Head of caudate nucleus (tissue), 42 donors: ENCODE data around the gene KIFC3.
"Not testable (repeated sequence)": the region's sequence is repeated elsewhere in the genome, so short reads cannot be mapped to it uniquely, and the experiment has no call there.

ENCODE experiments used
- DNase-seq, 42 donors: peaks; one replicate each; pipeline versions ENCODE4 v3.0.0 to v3.0.0-alpha.2; 2020 to 2021; ENCODE audit warnings: mixed read lengths in 7 of 42
- intact Hi-C: fragments of 100-400 bp; cut with DNase I; formaldehyde crosslinking; loops from one replicate; pipeline ENCODE4 v1.15.0; 2022

KIFC3 gene

GRCh38 chr16:57750796-57751538 lies 51.3 kb downstream of the KIFC3 start:
- intact Hi-C loops, result loop anchor here (10.0 kb wide), 1 partner anchor 254 kb away; the partner anchor contains the start of genes USB1 and ZNF319
- DNase-seq, result no peak

GRCh38 chr16:57749856-57750452 lies 52.3 kb downstream of the KIFC3 start:
- no peak for DNase-seq
- intact Hi-C loops, result loop anchor here (10.0 kb wide), 1 partner anchor 255 kb away; the partner anchor contains the start of genes USB1 and ZNF319

DNA sequence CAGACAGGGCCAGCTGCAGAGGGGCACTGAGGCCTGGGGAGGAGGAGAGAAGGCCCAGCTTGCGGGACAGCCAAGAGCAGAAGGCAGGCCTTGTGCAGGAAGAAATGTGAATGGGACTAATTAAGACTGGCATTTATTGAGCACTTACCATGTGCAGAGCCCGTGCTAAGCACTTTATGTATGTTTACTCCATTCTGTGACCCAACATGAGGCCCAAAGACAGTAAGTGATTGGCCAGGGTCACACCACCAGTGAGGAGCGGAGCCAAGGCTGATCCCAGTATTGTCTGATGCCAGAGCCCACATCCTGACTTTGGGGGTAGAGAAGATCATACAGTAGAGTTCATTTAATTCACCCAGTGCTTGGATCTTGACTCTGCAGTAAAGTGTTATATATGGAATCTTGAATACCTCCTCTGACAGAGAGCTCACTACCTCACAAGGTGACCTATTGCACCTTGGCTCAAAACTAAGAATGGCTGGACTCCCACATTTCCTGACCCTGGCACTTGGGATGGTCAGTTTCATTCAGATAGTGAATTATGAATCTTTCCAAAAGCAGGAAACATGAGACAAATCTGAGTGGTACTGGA lies 53.1 kb downstream of the KIFC3 start:
- intact Hi-C loops, result no loop called here
- no peak for DNase-seq

- DNase-seq, result no peak
- intact Hi-C loops, result no loop called here
Observed at GRCh38 chr16:57748596-57748995, 53.7 kb downstream of the KIFC3 start.

- no peak for DNase-seq
- intact Hi-C loops, result no loop called here
Observed at GRCh38 chr16:57747996-57748395, 54.3 kb downstream of the KIFC3 start.

GRCh38 chr16:57747496-57747895 lies 54.8 kb downstream of the KIFC3 start:
- intact Hi-C loops, result no loop called here
- no peak for DNase-seq

DNA sequence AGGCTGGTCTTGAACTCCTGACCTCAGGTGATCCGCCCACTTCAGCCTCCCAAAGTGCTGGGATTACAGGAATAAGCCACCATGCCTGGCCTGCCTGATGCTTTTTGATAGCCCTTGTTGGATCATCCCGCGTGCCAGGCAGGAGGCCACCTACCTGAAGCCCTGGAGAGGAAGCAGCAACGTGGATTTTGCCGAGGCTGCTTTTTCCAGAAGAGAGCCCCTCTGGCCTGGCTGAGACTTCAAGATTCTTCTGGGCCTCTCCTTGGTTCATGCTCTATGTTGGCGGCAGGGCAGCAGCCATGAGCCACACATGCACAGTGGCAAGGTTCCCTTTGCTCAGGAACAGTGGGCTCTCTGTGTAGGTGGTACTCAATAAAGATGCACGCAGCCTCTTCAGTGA lies 55.2 kb downstream of the KIFC3 start:
- intact Hi-C loops, result no loop called here
- DNase-seq, result no peak

GRCh38 chr16:57746316-57746715 lies 56.0 kb downstream of the KIFC3 start:
- intact Hi-C loops, DNase-seq: not testable (repeated sequence)

- intact Hi-C loops, result no loop called here
- DNase-seq, result no peak
Observed at GRCh38 chr16:57745768-57746167, 56.5 kb downstream of the KIFC3 start.

GRCh38 chr16:57744642-57744903 lies 57.7 kb downstream of the KIFC3 start:
- intact Hi-C loops, result no loop called here

DNA sequence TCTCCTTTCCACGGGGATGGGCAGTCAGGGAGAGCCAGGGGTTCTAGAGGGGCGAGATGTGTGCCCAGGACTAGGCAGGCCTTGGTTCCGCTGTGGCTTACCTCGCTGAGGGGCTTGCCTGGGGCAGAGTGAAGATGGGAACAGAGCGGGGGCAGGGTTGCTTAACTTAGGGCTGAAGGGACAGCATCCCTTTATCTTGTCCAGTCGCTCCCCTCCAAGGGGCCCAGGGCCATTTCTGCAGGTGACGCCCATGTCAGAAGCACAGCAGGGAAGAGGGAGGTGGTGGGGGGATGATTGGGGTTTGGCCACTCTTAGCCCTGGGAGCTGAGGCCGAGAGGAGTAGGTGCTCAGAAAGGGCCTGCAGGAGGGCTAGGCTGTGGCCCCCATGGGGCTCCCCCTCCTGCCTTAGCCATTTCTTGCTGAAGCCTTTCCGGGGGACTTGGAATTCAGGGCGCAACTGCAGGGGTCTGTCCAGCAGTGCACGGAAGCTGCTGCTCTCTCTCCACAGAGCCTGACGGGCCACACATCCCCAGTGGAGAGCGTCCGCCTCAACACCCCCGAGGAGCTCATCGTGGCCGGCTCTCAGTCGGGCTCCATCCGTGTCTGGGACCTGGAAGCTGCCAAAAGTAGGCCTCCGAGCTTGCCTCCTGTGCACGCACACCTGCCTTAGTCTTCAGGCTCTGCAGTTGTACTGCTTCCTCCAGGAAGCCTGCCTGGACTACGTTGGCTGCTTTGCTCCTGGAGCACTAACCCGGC lies 58.2 kb downstream of the KIFC3 start:
- intact Hi-C loops, result no loop called here

More at GRCh38 chr16:57744642-57744903, 57.7 kb downstream of the KIFC3 start:
- DNase-seq, result no peak

DNA sequence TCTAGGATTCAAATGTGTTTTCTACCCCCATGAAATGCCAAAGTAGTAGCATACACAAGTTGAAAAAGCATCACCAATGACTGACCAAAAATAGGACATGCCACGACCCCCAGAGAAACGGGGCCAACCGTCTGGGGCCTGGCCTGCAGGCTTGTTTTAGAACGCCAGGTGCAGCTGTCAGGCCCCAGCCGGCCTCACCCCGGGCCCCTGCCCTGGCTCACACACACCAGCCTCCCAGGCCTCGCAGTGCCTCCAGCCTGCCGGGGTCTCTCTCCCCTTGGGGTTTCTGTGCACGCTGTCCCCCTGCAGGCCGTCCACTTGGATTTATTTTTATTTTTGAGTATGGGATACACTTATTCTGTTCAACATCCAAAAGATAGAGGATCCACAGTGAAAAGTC lies 58.8 kb downstream of the KIFC3 start:
- no peak for DNase-seq
- intact Hi-C loops, result no loop called here

More for the DNA sequence above, 58.2 kb downstream of the KIFC3 start:
- DNase-seq, result no peak

DNA sequence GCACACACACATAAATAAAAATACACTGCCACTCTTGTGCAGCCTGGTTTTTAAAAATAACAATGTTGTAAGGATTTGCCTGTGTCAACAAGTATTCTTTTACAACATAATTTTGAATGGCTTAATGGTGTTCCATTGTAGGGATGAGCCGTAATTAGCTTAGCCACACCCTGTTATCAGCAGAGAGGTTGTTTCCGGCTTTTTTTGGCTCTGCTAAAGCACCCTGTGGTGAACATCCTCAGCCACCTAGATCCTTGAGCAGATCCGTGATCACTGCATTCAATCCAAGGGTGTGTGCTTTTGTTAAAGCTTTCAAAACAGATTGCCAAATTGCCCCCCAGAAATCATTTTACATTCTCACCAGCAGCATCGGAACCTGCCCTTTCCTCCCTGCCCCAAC lies 59.7 kb downstream of the KIFC3 start:
- DNase-seq, result no peak
- intact Hi-C loops, result no loop called here

- DNase-seq, result no peak
- intact Hi-C loops, result no loop called here
Observed at GRCh38 chr16:57741660-57742191, 60.6 kb downstream of the KIFC3 start.

DNA sequence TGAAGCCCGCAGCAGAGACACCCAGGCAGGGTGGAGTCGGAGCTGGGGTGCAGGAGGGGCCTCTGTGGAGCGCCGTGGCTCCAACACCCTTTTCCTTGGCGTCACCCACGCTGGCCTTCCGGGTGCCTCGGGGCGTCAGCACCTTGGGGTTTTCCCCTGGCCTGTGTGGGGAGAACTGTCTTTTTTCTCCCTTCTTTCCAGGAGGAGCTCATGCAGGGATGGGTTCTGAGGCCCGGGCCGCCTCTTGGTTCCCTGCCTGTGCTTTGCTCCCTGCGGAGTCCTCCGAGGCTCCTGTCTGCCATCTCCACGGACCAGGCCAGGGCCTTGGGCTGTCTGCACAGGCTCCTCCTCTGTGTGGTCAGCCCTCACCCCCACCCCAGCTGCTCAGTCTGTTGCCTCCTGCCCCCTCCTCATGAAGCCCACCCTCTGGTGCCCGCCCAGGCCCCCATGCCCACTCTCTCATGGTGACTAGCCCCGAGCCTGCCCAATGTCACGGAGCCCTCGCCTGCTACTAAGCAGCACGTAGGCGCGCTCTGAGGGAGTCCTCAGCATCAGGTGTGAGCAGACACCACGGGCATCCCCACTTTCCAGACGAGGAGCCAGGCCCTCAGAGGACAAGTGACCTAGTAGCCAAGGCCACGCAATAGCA lies 61.7 kb downstream of the KIFC3 start:
- no peak for DNase-seq

GRCh38 chr16:57739756-57740422 lies 62.4 kb downstream of the KIFC3 start:
- no peak for DNase-seq
- intact Hi-C loops, result no loop called here

More for the DNA sequence above, 61.7 kb downstream of the KIFC3 start:
- intact Hi-C loops, result no loop called here

DNA sequence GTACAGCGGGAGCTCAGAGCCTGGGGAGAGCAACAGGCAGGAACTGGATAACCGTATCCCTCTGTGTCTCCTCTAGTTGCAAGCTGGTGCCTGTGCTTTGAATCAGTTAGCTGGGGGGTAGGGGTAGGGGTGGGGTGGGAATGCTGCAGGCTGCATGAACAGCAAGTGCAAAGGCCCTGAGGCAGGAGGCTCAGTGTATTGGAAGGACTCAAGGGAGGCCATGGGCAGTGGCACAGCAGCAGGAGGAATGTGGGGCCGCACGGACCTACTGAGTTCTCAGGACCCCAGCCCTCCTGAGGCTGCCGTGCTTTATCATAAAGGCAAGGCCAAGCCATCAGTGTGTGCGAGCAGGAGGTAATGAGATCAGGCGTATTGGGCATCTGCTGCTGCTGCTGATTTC lies 63.4 kb downstream of the KIFC3 start:
- intact Hi-C loops, result no loop called here
- no peak for DNase-seq
